GM21737 (cell line): ENCODE data around the gene CDK14.
"Not testable (repeated sequence)": the region's sequence is repeated elsewhere in the genome, so short reads cannot be mapped to it uniquely, and the experiment has no call there.

Experiments
- ATAC-seq: cut with Tn5 transposase; IDR thresholded peaks from one replicate; pipeline ENCODE4 v1.9.1; 2021; ENCODE audit warnings: mild to moderate bottlenecking, moderate library complexity; ENCODE audit not compliant: unreplicated experiment

Gene CDK14

GRCh38 chr7:90713628-90714027, 117.5 kb downstream of the CDK14 start:
- ATAC-seq, result no peak

- peak; percentile 42 for ATAC-seq
Observed at GRCh38 chr7:90715067-90715466, 118.9 kb downstream of the CDK14 start.

GRCh38 chr7:90717296-90718060, 121.4 kb downstream of the CDK14 start:
- ATAC-seq, result no peak

- ATAC-seq, result no peak
Observed at GRCh38 chr7:90719155-90719554, 123.0 kb downstream of the CDK14 start.

GRCh38 chr7:90720984-90721760, 125.1 kb downstream of the CDK14 start:
- no peak for ATAC-seq

GRCh38 chr7:90721869-90722431, 125.8 kb downstream of the CDK14 start:
- ATAC-seq, result no peak

- ATAC-seq, result no peak
Observed at GRCh38 chr7:90723233-90723632, 127.1 kb downstream of the CDK14 start.

GRCh38 chr7:90723866-90724265, 127.7 kb downstream of the CDK14 start:
- no peak for ATAC-seq

GRCh38 chr7:90726120-90726519, 130.0 kb downstream of the CDK14 start:
- no peak for ATAC-seq

GRCh38 chr7:90726623-90727022, 130.5 kb downstream of the CDK14 start:
- no peak for ATAC-seq

GRCh38 chr7:90727412-90727811, 131.3 kb downstream of the CDK14 start:
- ATAC-seq, result no peak

- no peak for ATAC-seq
Observed at GRCh38 chr7:90728568-90728967, 132.4 kb downstream of the CDK14 start.

GRCh38 chr7:90735611-90736280, 139.6 kb downstream of the CDK14 start:
- not testable (repeated sequence) for ATAC-seq

- ATAC-seq, result no peak
Observed at GRCh38 chr7:90736316-90736715, 140.2 kb downstream of the CDK14 start.

GRCh38 chr7:90736968-90737939, 141.1 kb downstream of the CDK14 start:
- ATAC-seq, result peak; percentile 91

- ATAC-seq, result no peak
Observed at GRCh38 chr7:90738249-90738648, 142.1 kb downstream of the CDK14 start.

- no peak for ATAC-seq
Observed at GRCh38 chr7:90739716-90740115, 143.6 kb downstream of the CDK14 start.

- no peak for ATAC-seq
Observed at GRCh38 chr7:90740386-90740785, 144.3 kb downstream of the CDK14 start.

- ATAC-seq, result no peak
Observed at GRCh38 chr7:90743626-90744025, 147.5 kb downstream of the CDK14 start.

- ATAC-seq, result no peak
Observed at GRCh38 chr7:90747516-90747915, 151.4 kb downstream of the CDK14 start.
